Limb (tissue), 2 donors: ENCODE results near the gene EFCAB12.

Source experiments
- DNase-seq, 2 donors: peaks; one replicate each; pipeline ENCODE4 v3.0.0-alpha.2; 2016; ENCODE audit errors: extremely low spot score in 2 of 2

The EFCAB12 gene

GRCh38 chr3:129445471-129445870 is 17.0 kb upstream of the EFCAB12 start:
- DNase-seq, result no peak

GRCh38 chr3:129442947-129443346 is 14.5 kb upstream of the EFCAB12 start:
- DNase-seq, result no peak

GRCh38 chr3:129442486-129442885 is 14.1 kb upstream of the EFCAB12 start:
- DNase-seq, result no peak

GRCh38 chr3:129441782-129442181 is 13.3 kb upstream of the EFCAB12 start:
- peak in 1 of 2 donors; percentile 60 for DNase-seq

GRCh38 chr3:129441215-129441614 is 12.8 kb upstream of the EFCAB12 start:
- no peak for DNase-seq

GRCh38 chr3:129440618-129441190 is 12.3 kb upstream of the EFCAB12 start:
- DNase-seq, result peak in 1 of 2 donors; percentile 24

- peak; percentile 98 for DNase-seq
These were observed 11.6 kb upstream of the EFCAB12 start, which contains the start of the genes IFT122 and MBD4 for GRCh38 chr3:129439817-129440617. Gene IFT122, plus strand, starts transcription at chr3:129440224. Its CDS starts 107 bp downstream, at chr3:129440331. Gene MBD4, minus strand, starts transcription at chr3:129439948. Its CDS starts 115 bp downstream, at chr3:129439833.

GRCh38 chr3:129439226-129439816 is 10.9 kb upstream of the EFCAB12 start:
- no peak for DNase-seq

GRCh38 chr3:129435367-129435766 is 6.9 kb upstream of the EFCAB12 start:
- DNase-seq, result no peak

GRCh38 chr3:129434140-129434539 is 5.7 kb upstream of the EFCAB12 start:
- DNase-seq, result no peak

- no peak for DNase-seq
These were observed 5.1 kb upstream of the EFCAB12 start for GRCh38 chr3:129433565-129433964.

- DNase-seq, result no peak
These were observed 4.2 kb upstream of the EFCAB12 start for GRCh38 chr3:129432671-129433070.

- DNase-seq, result no peak
These were observed 3.6 kb upstream of the EFCAB12 start for GRCh38 chr3:129432036-129432435.

- DNase-seq, result no peak
These were observed 1.2 kb upstream of the EFCAB12 start for GRCh38 chr3:129429602-129430001.

- DNase-seq, result no peak
These were observed 630 bp upstream of the EFCAB12 start for GRCh38 chr3:129429080-129429451.

GRCh38 chr3:129428007-129428375 is 445 bp downstream of the EFCAB12 start:
- DNase-seq, result no peak

GRCh38 chr3:129425619-129426018 is 2.8 kb downstream of the EFCAB12 start:
- no peak for DNase-seq

- no peak for DNase-seq
These were observed 3.2 kb downstream of the EFCAB12 start for GRCh38 chr3:129425213-129425612.

- no peak for DNase-seq
These were observed 4.1 kb downstream of the EFCAB12 start for GRCh38 chr3:129424185-129424841.

- DNase-seq, result no peak
These were observed 5.5 kb downstream of the EFCAB12 start for GRCh38 chr3:129422897-129423296.

GRCh38 chr3:129421988-129422745 is 6.3 kb downstream of the EFCAB12 start:
- DNase-seq, result peak in 1 of 2 donors; percentile 9
